SK-N-SH (cell line): Measurements from ENCODE around the gene DUSP6.

Experiments
- EZH2phosphoT487 ChIP-seq: fragments of 200-600 bp; sonication (generic); IDR thresholded peaks from 2 replicates; pipeline ENCODE4 v1.6.1; 2017; ENCODE audit warnings: low read depth, mixed run types, mild to moderate bottlenecking, antibody characterized with exemption, moderate library complexity, borderline replicate concordance
- FOSL2 ChIP-seq: IDR thresholded peaks from 2 replicates; pipeline ENCODE4 v1.4.0; 2012; ENCODE audit warnings: low read depth, mild to moderate bottlenecking, moderate library complexity, borderline replicate concordance
- FOXM1 ChIP-seq: IDR thresholded peaks from 2 replicates; pipeline ENCODE4 v1.4.0; 2012; ENCODE audit warnings: low read depth, mild to moderate bottlenecking
- GABPA ChIP-seq: IDR thresholded peaks from 2 replicates; pipeline ENCODE4 v1.4.0; 2012; ENCODE audit warnings: low read depth, mild to moderate bottlenecking
- NFIC ChIP-seq: IDR thresholded peaks from 2 replicates; pipeline ENCODE4 v1.4.0; 2012; ENCODE audit warnings: borderline replicate concordance
- RCOR1 ChIP-seq: fragments of 150-350 bp; IDR thresholded peaks from 2 replicates; pipeline ENCODE4 v1.6.1; 2017; ENCODE audit warnings: antibody characterized with exemption, low read length
- TF ChIP-seq, protein P1 (sequence below): fragments of 200-600 bp; sonication (generic); IDR thresholded peaks from 2 replicates; pipeline ENCODE4 v1.6.1; 2017; ENCODE audit warnings: antibody characterized with exemption, mild to moderate bottlenecking, moderate library complexity

DNA sequence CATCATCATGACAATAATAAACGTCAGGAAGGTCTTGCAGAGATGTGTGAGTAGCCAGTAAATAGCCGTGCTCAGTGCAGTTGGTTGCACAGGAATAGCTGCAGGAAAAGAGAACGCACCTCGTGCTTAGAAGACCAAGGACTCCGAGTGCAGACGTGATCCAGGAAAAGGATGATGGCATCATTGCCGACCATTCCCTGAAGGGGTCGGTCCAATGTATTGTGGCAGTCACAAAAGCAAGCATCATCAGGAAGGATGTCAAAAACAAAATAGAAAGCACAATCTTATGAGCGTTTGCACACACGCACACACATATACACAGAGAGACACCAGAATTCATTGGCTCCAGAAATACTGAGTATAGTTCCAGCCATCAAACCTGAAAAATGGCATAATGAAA lies 12.8 kb downstream of the DUSP6 start:
- TF ChIP-seq, protein P1, sequence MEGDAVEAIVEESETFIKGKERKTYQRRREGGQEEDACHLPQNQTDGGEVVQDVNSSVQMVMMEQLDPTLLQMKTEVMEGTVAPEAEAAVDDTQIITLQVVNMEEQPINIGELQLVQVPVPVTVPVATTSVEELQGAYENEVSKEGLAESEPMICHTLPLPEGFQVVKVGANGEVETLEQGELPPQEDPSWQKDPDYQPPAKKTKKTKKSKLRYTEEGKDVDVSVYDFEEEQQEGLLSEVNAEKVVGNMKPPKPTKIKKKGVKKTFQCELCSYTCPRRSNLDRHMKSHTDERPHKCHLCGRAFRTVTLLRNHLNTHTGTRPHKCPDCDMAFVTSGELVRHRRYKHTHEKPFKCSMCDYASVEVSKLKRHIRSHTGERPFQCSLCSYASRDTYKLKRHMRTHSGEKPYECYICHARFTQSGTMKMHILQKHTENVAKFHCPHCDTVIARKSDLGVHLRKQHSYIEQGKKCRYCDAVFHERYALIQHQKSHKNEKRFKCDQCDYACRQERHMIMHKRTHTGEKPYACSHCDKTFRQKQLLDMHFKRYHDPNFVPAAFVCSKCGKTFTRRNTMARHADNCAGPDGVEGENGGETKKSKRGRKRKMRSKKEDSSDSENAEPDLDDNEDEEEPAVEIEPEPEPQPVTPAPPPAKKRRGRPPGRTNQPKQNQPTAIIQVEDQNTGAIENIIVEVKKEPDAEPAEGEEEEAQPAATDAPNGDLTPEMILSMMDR: no peak
- TF ChIP-seq RCOR1: no peak
- no peak for TF ChIP-seq NFIC
- TF ChIP-seq FOXM1: no peak
- no peak for TF ChIP-seq EZH2phosphoT487
- no peak for TF ChIP-seq GABPA
- no peak for TF ChIP-seq FOSL2
